Esophagus squamous epithelium (tissue), 5 donors: ENCODE measurements around the gene CCDC181. TPM values are rescaled to one million over a fixed set of nuclear protein-coding genes. Genes with fewer than 3 reads are reported as not detected.

Experiments
- DNase-seq: peaks from one replicate; lab custom pipeline; 2025; lab: John Stamatoyannopoulos, UW
- H3K27ac ChIP-seq, 4 donors: fragments of 200-600 bp; sonication (generic); one replicate each; pipeline ENCODE4 v1.5.1; 2016 to 2019; ENCODE audit warnings: mild to moderate bottlenecking in 1 of 4
- H3K27me3 ChIP-seq, 4 donors: fragments of 200-600 bp; sonication (generic); 1 replicate in 3 of 4; 2 replicates in 1 of 4; pipeline versions ENCODE4 v1.5.1 to v1.6.0; 2017 to 2021; ENCODE audit warnings: antibody characterized with exemption in 1 of 4
- H3K36me3 ChIP-seq, 3 donors: fragments of 200-600 bp; sonication (generic); one replicate each; pipeline ENCODE4 v1.5.1; 2016 to 2019
- H3K4me1 ChIP-seq, 3 donors: fragments of 200-600 bp; sonication (generic); one replicate each; pipeline ENCODE4 v1.5.1; 2017 to 2019
- H3K4me3 ChIP-seq, 4 donors: fragments of 200-600 bp; sonication (generic); 1 replicate in 3 of 4; 2 replicates in 1 of 4; pipeline ENCODE4 v1.5.1; 2016 to 2019; ENCODE audit warnings: mild to moderate bottlenecking in 2 of 4, moderate library complexity in 1 of 4
- H3K9me3 ChIP-seq, 3 donors: fragments of 200-600 bp; sonication (generic); one replicate each; pipeline ENCODE4 v1.5.1; 2016 to 2019
- CTCF ChIP-seq, 6 experiments: fragments of 450-650 bp in 4 of 6; fragments of 200-600 bp in 2 of 6; sonication (generic) in 2 of 6; IDR thresholded peaks; one replicate each; pipeline ENCODE4 v1.5.1; 2016 to 2019; ENCODE audit warnings: antibody characterized with exemption in 6 of 6, mild to moderate bottlenecking in 4 of 6, moderate library complexity in 4 of 6
- POLR2A ChIP-seq, 4 donors: fragments of 450-650 bp; IDR thresholded peaks; one replicate each; pipeline ENCODE4 v1.6.1; 2017; ENCODE audit warnings: antibody characterized with exemption in 4 of 4, mild to moderate bottlenecking in 4 of 4, moderate library complexity in 3 of 4
- WGBS, 2 donors: methylation state at CpG; one replicate each; pipeline ENCODE4 v1.1.5; 2018; 5-methylcytosine and 5-hydroxymethylcytosine counted together
- intact Hi-C: fragments of 100-400 bp; cut with DNase I; formaldehyde crosslinking; loops from one replicate; pipeline ENCODE4 v1.15.0; 2022
- total RNA-seq, 4 donors: library from RNA; depleted of rRNA; stranded (reverse); fragments of >200 nt; gene quantifications; one replicate each; pipeline ENCODE4 v1.1.0, GENCODE V29; 2016
- donor health status: DM: yes; HTN: yes; CAD: no.

Gene CCDC181
- total RNA-seq, 4 donors from 2014 or later, result 0.38 TPM; not detected in 3

GRCh38 chr1:169395955-169396354 lies 31.3 kb downstream of the CCDC181 start:
- no peak for DNase-seq
- peaks cover 0 to 3% (median 0%) of the 10 kb centered on the region in 3 donors for H3K9me3 ChIP-seq
- H3K27ac ChIP-seq, result no peak overlapping the region
- 96 to 97% methylated on average over 3 of the region's 3 CpGs for WGBS, 2 donors
- H3K36me3 ChIP-seq, result peaks cover 0 to 66% (median 9%) of the 10 kb centered on the region in 3 donors
- H3K27me3 ChIP-seq, result no peaks in the 10 kb centered on the region
- H3K4me3 ChIP-seq, result no peak overlapping the region
- intact Hi-C loops, result no loop called here
- TF ChIP-seq POLR2A (IDR thresholded peaks at IDR 0.05) (no peak), CTCF (IDR thresholded peaks at IDR 0.05) (no peak)
- no peaks in the 10 kb centered on the region for H3K4me1 ChIP-seq

GRCh38 chr1:169392406-169392805 lies 34.9 kb downstream of the CCDC181 start:
- Histone ChIP-seq H3K27ac (no peak overlapping the region), H3K9me3 (no peaks in the 10 kb centered on the region), H3K36me3 (peaks cover 0 to 95% (median 18%) of the 10 kb centered on the region in 3 donors), H3K27me3 (no peaks in the 10 kb centered on the region), H3K4me1 (no peaks in the 10 kb centered on the region), H3K4me3 (no peak overlapping the region)
- 93 to 100% methylated on average over 1 of the region's 1 CpG for WGBS, 2 donors
- intact Hi-C loops, result no loop called here
- no peak for TF ChIP-seq POLR2A (IDR thresholded peaks at IDR 0.05)
- no peak for TF ChIP-seq CTCF (IDR thresholded peaks at IDR 0.05)
- no peak for DNase-seq

GRCh38 chr1:169390303-169390702 lies 37.0 kb downstream of the CCDC181 start:
- H3K9me3 ChIP-seq, result no peaks in the 10 kb centered on the region
- no peaks in the 10 kb centered on the region for H3K4me1 ChIP-seq
- no peak for TF ChIP-seq POLR2A (IDR thresholded peaks at IDR 0.05)
- no peak for TF ChIP-seq CTCF (IDR thresholded peaks at IDR 0.05)
- H3K27me3 ChIP-seq, result no peaks in the 10 kb centered on the region
- DNase-seq, result no peak
- H3K4me3 ChIP-seq, result no peak overlapping the region
- peaks cover 0 to 100% (median 19%) of the 10 kb centered on the region in 3 donors for H3K36me3 ChIP-seq
- intact Hi-C loops, result no loop called here
- no peak overlapping the region for H3K27ac ChIP-seq

GRCh38 chr1:169387399-169387798 lies 39.9 kb downstream of the CCDC181 start:
- no peak for DNase-seq
- intact Hi-C loops, result no loop called here

GRCh38 chr1:169383449-169383848 lies 43.8 kb downstream of the CCDC181 start:
- peaks cover 0 to 100% (median 3%) of the 10 kb centered on the region in 3 donors for H3K36me3 ChIP-seq
- TF ChIP-seq POLR2A (IDR thresholded peaks at IDR 0.05), result no peak
- no peak for TF ChIP-seq CTCF (IDR thresholded peaks at IDR 0.05)
- WGBS, 2 donors, result 66 to 68% methylated on average over 4 of the region's 4 CpGs

More at GRCh38 chr1:169387399-169387798, 39.9 kb downstream of the CCDC181 start:
- TF ChIP-seq POLR2A (IDR thresholded peaks at IDR 0.05) (no peak), CTCF (IDR thresholded peaks at IDR 0.05) (no peak)
- Histone ChIP-seq H3K4me1 (no peaks in the 10 kb centered on the region), H3K9me3 (no peaks in the 10 kb centered on the region), H3K27me3 (no peaks in the 10 kb centered on the region), H3K36me3 (peaks cover 0 to 100% (median 16%) of the 10 kb centered on the region in 3 donors), H3K27ac (no peak overlapping the region), H3K4me3 (no peak overlapping the region)

More at GRCh38 chr1:169383449-169383848, 43.8 kb downstream of the CCDC181 start:
- Histone ChIP-seq H3K9me3 (no peaks in the 10 kb centered on the region), H3K4me1 (no peaks in the 10 kb centered on the region), H3K4me3 (no peak overlapping the region), H3K27me3 (no peaks in the 10 kb centered on the region), H3K27ac (no peak overlapping the region)
- DNase-seq, result no peak
- intact Hi-C loops, result no loop called here
